SJCRH30 (cell line): ENCODE data around the gene PRKAA2. TPM values are rescaled to one million over a fixed set of nuclear protein-coding genes. Genes with fewer than 3 reads are reported as not detected.

Source experiments
- DNase-seq, 2 experiments: peaks; one replicate each; pipeline ENCODE4 v3.0.0-alpha.2; 2015 to 2020
- H3K27ac ChIP-seq: fragments of 250-450 bp; sonication (Bioruptor Pico); 2 replicates; pipeline ENCODE4 v1.5.1; 2020; ENCODE audit warnings: mild to moderate bottlenecking, moderate library complexity
- H3K27me3 ChIP-seq: fragments of 250-450 bp; sonication (Bioruptor Pico); 2 replicates; pipeline ENCODE4 v1.5.1; 2020; ENCODE audit warnings: mild to moderate bottlenecking, moderate library complexity
- H3K36me3 ChIP-seq: fragments of 250-450 bp; sonication (Bioruptor Pico); 2 replicates; pipeline ENCODE4 v1.5.1; 2020; ENCODE audit warnings: mild to moderate bottlenecking, moderate library complexity
- H3K4me1 ChIP-seq: fragments of 250-450 bp; sonication (Bioruptor Pico); 2 replicates; pipeline ENCODE4 v1.5.1; 2020; ENCODE audit warnings: mild to moderate bottlenecking, moderate library complexity
- H3K4me3 ChIP-seq: fragments of 250-450 bp; sonication (Bioruptor Pico); 2 replicates; pipeline ENCODE4 v1.5.1; 2020; ENCODE audit warnings: mild to moderate bottlenecking, moderate library complexity
- H3K9me3 ChIP-seq: fragments of 250-450 bp; sonication (Bioruptor Pico); replicated peaks from 2 replicates; pipeline ENCODE4 v1.5.1; 2020; ENCODE audit warnings: mild to moderate bottlenecking, moderate library complexity
- total RNA-seq: library from RNA; depleted of rRNA; stranded (reverse); fragments of >200 nt; shearing (Covaris generic); gene quantifications from 2 replicates; pipeline ENCODE4 v1.2.3, GENCODE V29; 2014; rRNA removed

Gene PRKAA2
- total RNA-seq, 1 experiment from 2014 or later = not detected

DNA sequence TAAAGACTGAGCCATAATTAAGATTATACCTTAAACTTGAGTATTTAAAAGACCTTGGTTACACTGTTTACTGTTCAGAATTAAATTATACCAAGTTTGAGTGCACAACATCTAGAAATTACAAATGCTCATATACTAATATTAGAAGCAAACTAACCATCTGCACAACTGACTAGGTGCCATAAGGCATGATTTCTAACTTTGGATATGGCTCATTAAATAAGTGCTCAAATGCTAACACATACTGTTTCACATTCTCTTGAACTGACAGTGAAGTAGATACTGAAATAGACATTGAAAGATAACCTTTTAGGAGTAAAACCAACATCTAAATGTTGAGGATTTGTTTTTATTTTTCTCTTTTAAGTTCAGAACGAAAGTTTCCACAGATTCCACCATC, 74.1 kb downstream of the PRKAA2 start:
- DNase-seq = no peak
- Histone ChIP-seq H3K4me3 (no peak overlapping the region), H3K36me3 (no peaks in the 10 kb centered on the region), H3K4me1 (no peaks in the 10 kb centered on the region), H3K9me3 (no peaks in the 10 kb centered on the region), H3K27me3 (0 out of 2 replicates have a peak, but pooled peaks cover 2% of the 10 kb centered on the region), H3K27ac (no peak overlapping the region)

DNA sequence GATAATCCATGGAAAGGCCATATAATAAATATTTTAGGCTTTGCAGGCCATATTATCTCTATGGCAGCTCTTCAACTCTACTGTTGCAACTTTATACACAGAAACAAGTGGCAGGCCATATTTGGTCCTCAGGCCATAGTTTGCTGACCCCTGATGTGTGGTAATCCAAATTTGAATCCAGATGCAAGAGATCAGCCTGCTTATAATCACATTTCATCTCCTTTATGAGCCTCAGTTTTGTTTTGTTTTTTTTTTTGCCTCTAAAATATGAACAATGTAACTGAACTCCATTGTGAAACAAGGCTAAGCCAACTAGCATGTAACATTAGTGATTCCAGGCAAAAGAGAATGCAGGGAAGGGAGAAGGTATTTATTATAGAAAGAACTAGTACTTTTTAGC, 81.6 kb downstream of the PRKAA2 start:
- Histone ChIP-seq H3K27ac (no peak overlapping the region), H3K4me1 (no peaks in the 10 kb centered on the region), H3K9me3 (no peaks in the 10 kb centered on the region), H3K4me3 (no peak overlapping the region), H3K36me3 (no peaks in the 10 kb centered on the region), H3K27me3 (no peaks in the 10 kb centered on the region)
- no peak for DNase-seq

DNA sequence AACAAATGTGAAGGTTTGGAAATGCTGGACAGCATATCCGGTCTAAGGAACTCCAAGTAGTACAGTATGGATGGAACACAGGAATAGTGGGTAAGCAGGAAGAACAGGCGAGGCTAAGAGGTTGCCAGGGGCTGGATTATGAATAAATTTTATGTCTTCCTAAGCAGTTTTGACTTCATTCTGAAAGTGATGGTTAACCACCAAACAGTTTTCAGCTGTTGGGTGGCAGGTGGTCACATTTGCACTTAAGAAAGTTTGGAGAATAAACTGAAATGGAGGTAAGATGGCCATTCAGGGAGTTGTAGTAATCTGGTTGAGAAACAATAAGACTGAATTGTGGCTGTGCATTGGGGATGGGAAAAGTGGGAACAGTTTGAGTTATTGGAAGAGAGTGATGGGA, 83.8 kb downstream of the PRKAA2 start:
- H3K27ac ChIP-seq = no peak overlapping the region
- no peaks in the 10 kb centered on the region for H3K27me3 ChIP-seq
- H3K4me3 ChIP-seq = no peak overlapping the region
- H3K9me3 ChIP-seq = no peaks in the 10 kb centered on the region
- no peak for DNase-seq
- no peaks in the 10 kb centered on the region for H3K36me3 ChIP-seq
- H3K4me1 ChIP-seq = no peaks in the 10 kb centered on the region

DNA sequence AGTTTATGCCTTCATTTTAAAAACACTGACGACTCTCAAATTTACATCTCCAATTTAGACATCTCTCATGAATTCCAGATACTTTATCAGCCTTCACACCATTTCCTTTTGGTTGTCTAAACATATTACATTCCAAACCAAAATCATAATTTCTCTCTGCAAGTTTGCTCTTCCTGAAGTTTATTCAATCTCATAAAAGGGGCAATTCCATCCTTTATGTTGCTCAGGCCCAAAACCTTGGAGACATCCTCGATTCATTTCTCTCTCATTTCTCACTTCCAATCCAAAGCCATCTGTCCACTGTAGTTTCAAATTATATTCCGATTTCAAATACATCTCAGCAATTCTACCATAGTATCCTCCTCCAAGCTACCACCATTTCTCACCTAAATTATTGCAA, 100.1 kb downstream of the PRKAA2 start:
- H3K27me3 ChIP-seq = no peaks in the 10 kb centered on the region

GRCh38 chr1:56754708-56755479, 109.8 kb downstream of the PRKAA2 start:
- DNase-seq = no peak
- Histone ChIP-seq H3K4me3 (no peak overlapping the region), H3K36me3 (no peaks in the 10 kb centered on the region), H3K9me3 (no peaks in the 10 kb centered on the region), H3K27me3 (no peaks in the 10 kb centered on the region), H3K27ac (no peak overlapping the region), H3K4me1 (no peaks in the 10 kb centered on the region)

More for the DNA sequence above, 100.1 kb downstream of the PRKAA2 start:
- Histone ChIP-seq H3K36me3 (no peaks in the 10 kb centered on the region), H3K9me3 (no peaks in the 10 kb centered on the region), H3K27ac (no peak overlapping the region), H3K4me1 (no peaks in the 10 kb centered on the region), H3K4me3 (no peak overlapping the region)
- DNase-seq = no peak

- H3K9me3 ChIP-seq = no peaks in the 10 kb centered on the region
- DNase-seq = no peak
- no peaks in the 10 kb centered on the region for H3K27me3 ChIP-seq
- no peaks in the 10 kb centered on the region for H3K4me1 ChIP-seq
- H3K36me3 ChIP-seq = no peaks in the 10 kb centered on the region
- no peak overlapping the region for H3K4me3 ChIP-seq
- H3K27ac ChIP-seq = no peak overlapping the region
These were observed 110.8 kb downstream of the PRKAA2 start for GRCh38 chr1:56755911-56756310.

DNA sequence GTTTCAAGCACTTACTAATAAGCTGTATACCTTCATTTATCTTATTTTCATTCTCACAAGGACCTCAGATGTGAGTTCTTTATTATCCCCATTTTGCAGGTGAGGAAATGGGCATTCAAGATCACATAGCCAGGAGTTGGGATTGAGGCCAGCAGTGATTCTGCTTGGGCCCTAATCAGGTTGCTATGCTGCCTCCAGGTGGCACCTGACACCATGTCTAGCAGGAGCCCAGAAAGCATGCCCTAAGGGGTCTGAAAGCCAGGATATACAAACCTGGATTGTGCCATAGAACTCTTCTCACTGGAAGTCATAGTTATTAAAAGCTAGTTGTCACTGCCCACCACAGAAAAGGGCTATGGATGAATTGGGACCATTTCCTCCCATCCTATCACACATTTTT, 113.0 kb downstream of the PRKAA2 start:
- Histone ChIP-seq H3K27me3 (no peaks in the 10 kb centered on the region), H3K4me1 (no peaks in the 10 kb centered on the region), H3K9me3 (no peaks in the 10 kb centered on the region), H3K27ac (no peak overlapping the region), H3K4me3 (no peak overlapping the region), H3K36me3 (no peaks in the 10 kb centered on the region)
- peak in 1 of 2 experiments; percentile 4 for DNase-seq

GRCh38 chr1:56758794-56759193, 113.7 kb downstream of the PRKAA2 start:
- Histone ChIP-seq H3K36me3 (no peaks in the 10 kb centered on the region), H3K27me3 (no peaks in the 10 kb centered on the region), H3K4me1 (no peaks in the 10 kb centered on the region), H3K9me3 (no peaks in the 10 kb centered on the region), H3K27ac (no peak overlapping the region), H3K4me3 (no peak overlapping the region)
- DNase-seq = no peak

Other genes with a start within 250 kb of the PRKAA2 start
- gene PLPP3, start 65.8 kb upstream of the PRKAA2 start, total RNA-seq = not detected in 2 replicates
- gene FYB2, start 174.1 kb downstream of the PRKAA2 start, total RNA-seq = not detected in 2 replicates
- gene C8A, start 209.5 kb downstream of the PRKAA2 start, total RNA-seq = not detected in 2 replicates